Endothelial cell of umbilical vein (primary cell): ENCODE data around the gene C11orf68. TPM values are rescaled to one million over a fixed set of nuclear protein-coding genes. Genes with fewer than 3 reads are reported as not detected.

Experiments used
- BruUV-seq: library from RNA; stranded (reverse); fragments of 400-500 nt; replicated peaks from 2 replicates; lab custom pipeline; 2021; lab: Mats Ljungman, UMichigan
- CTCF ChIA-PET: fragments of 300-600, 350-600 bp; sonication (Branson Sonifier 250); formaldehyde crosslinking; loops from one replicate; lab custom pipeline; 2021; ENCODE audit warnings: antibody characterized with exemption, inconsistent platforms; lab: Charles Lee
- POLR2A ChIA-PET: fragments of 300-600, 350-600 bp; sonication (Branson Sonifier 250); formaldehyde crosslinking; loops from one replicate; lab custom pipeline; 2021; ENCODE audit warnings: antibody characterized with exemption, inconsistent platforms; lab: Charles Lee
- DNase-seq: peaks from one replicate; pipeline ENCODE4 v3.0.0-alpha.2; 2011; ENCODE audit warnings: low read depth, low spot score
- FAIRE-seq: peaks from 2 replicates; lab custom pipeline; 2011; peaks lifted over from hg19 to GRCh38; lab: Jason Lieb, UNC
- H2AFZ ChIP-seq: 2 replicates; pipeline ENCODE4 v1.6.0; 2012; ENCODE audit warnings: low read depth, low read length, control low read depth, inconsistent platforms
- H3K27ac ChIP-seq: 2 replicates; pipeline ENCODE4 v1.5.1; 2011; ENCODE audit warnings: low read depth, mild to moderate bottlenecking, control low read depth, low read length, moderate library complexity; ENCODE audit not compliant: insufficient read depth
- H3K27me3 ChIP-seq, 2 experiments: 2 replicates each; pipeline versions ENCODE4 v1.6.0 to v1.6.1; 2011; ENCODE audit warnings: low read length in 2 of 2, mixed read lengths in 1 of 2; ENCODE audit not compliant: control insufficient read depth in 2 of 2, insufficient read depth in 2 of 2
- H3K36me3 ChIP-seq, 2 experiments: 2 replicates in 1 of 2; 3 replicates in 1 of 2; pipeline ENCODE4 v1.5.1; 2011; ENCODE audit warnings: low read length in 2 of 2, mild to moderate bottlenecking in 1 of 2, moderate library complexity in 1 of 2; ENCODE audit not compliant: control insufficient read depth in 2 of 2, insufficient read depth in 2 of 2; ENCODE audit errors: extremely low read depth in 1 of 2
- H3K4me1 ChIP-seq: 3 replicates; pipeline ENCODE4 v1.5.1; 2011; ENCODE audit warnings: mild to moderate bottlenecking, low read length; ENCODE audit not compliant: control insufficient read depth, insufficient read depth; ENCODE audit errors: extremely low read depth
- H3K4me2 ChIP-seq: 2 replicates; pipeline ENCODE4 v1.6.1; 2011; ENCODE audit warnings: low read length, control low read depth, mixed read lengths; ENCODE audit not compliant: insufficient read depth
- H3K4me3 ChIP-seq, 3 experiments: fragments of 200-600 bp in 1 of 3; sonication (generic), shearing (Covaris generic) in 1 of 3; replicated peaks in 1 of 3; 2 replicates each; pipeline ENCODE4 v1.5.1; 2011 to 2016; ENCODE audit warnings: control low read depth in 3 of 3, low read length in 3 of 3, mild to moderate bottlenecking in 2 of 3, inconsistent platforms in 1 of 3, low read depth in 1 of 3, moderate library complexity in 1 of 3; ENCODE audit not compliant: insufficient read depth in 1 of 3
- H3K79me2 ChIP-seq: 2 replicates; pipeline ENCODE4 v1.6.0; 2012; ENCODE audit warnings: low read length, inconsistent platforms; ENCODE audit not compliant: control insufficient read depth, insufficient read depth
- H3K9ac ChIP-seq: replicated peaks from 2 replicates; pipeline ENCODE3; 2011; ENCODE audit warnings: low read length, control low read depth; ENCODE audit not compliant: insufficient read depth; ENCODE audit errors: extremely low read depth
- H3K9me1 ChIP-seq: replicated peaks from 3 replicates; pipeline ENCODE4 v1.6.0; 2011; ENCODE audit warnings: mild to moderate bottlenecking, low read length; ENCODE audit not compliant: control insufficient read depth, insufficient read depth; ENCODE audit errors: extremely low read depth
- H3K9me3 ChIP-seq: replicated peaks from 2 replicates; pipeline ENCODE4 v1.5.1; 2012; ENCODE audit warnings: low read length, inconsistent platforms; ENCODE audit not compliant: control insufficient read depth, insufficient read depth
- H4K20me1 ChIP-seq: replicated peaks from 2 replicates; pipeline ENCODE3; 2011; ENCODE audit warnings: mild to moderate bottlenecking, low read length; ENCODE audit not compliant: control insufficient read depth, insufficient read depth; ENCODE audit errors: extremely low read depth
- EZH2 ChIP-seq: IDR thresholded peaks from 2 replicates; pipeline ENCODE4 v1.6.1; 2012; ENCODE audit warnings: borderline replicate concordance, low read depth, mild to moderate bottlenecking, moderate library complexity, low read length, inconsistent platforms; ENCODE audit not compliant: severe bottlenecking
- FOS ChIP-seq: IDR thresholded peaks from 2 replicates; pipeline ENCODE4 v1.6.1; 2011; ENCODE audit warnings: mild to moderate bottlenecking, low read length, moderate library complexity, borderline replicate concordance; ENCODE audit not compliant: insufficient read depth
- GATA2 ChIP-seq: IDR thresholded peaks from 2 replicates; pipeline ENCODE4 v1.7.0; 2011; ENCODE audit warnings: low read depth, mild to moderate bottlenecking, moderate library complexity, mixed read lengths, low read length; ENCODE audit not compliant: insufficient read length, insufficient read depth
- JUN ChIP-seq: IDR thresholded peaks from 2 replicates; pipeline ENCODE4 v1.6.1; 2011; ENCODE audit warnings: borderline replicate concordance, low read depth; ENCODE audit not compliant: insufficient read length, insufficient read depth
- MYC ChIP-seq: IDR thresholded peaks from one replicate; pipeline ENCODE4 v1.6.1; 2011; ENCODE audit warnings: mild to moderate bottlenecking, low read depth, low read length
- POLR2A ChIP-seq: IDR thresholded peaks from 2 replicates; pipeline ENCODE4 v1.6.1; 2012; ENCODE audit warnings: low read depth, mild to moderate bottlenecking, control low read depth, low read length
- POLR2AphosphoS5 ChIP-seq: IDR thresholded peaks from 2 replicates; pipeline ENCODE4 v1.6.1; 2012; ENCODE audit warnings: low read depth, mild to moderate bottlenecking, control low read depth, low read length, moderate library complexity; ENCODE audit not compliant: insufficient read depth
- dilution Hi-C: fragments of 300-500 bp; cut with MboI; formaldehyde crosslinking; loops from one replicate; pipeline ENCODE4 v1.15.0; 2019; ENCODE audit warnings: low sequenced_read_pairs; ENCODE audit not compliant: extremely low pct_ligation_motif_present
- intact Hi-C: fragments of 100-400 bp; cut with micrococcal nuclease; formaldehyde crosslinking; loops from one replicate; pipeline ENCODE4 v1.10.0; 2022
- polyA plus RNA-seq, 4 experiments: library from polyadenylated mRNA; depleted of rRNA in 3 of 4; stranded (reverse) in 3 of 4; unstranded in 1 of 4; fragments of >200 nt; gene quantifications; 2 replicates each; pipeline versions ENCODE4 v1.2.1 to v1.2.3, GENCODE V29; 2011 to 2012; ENCODE audit warnings: missing spikeins in 1 of 4
- total RNA-seq: library from RNA; stranded (reverse); gene quantifications from 2 replicates; pipeline ENCODE4 v1.2.3, GENCODE V29; 2021
- TF ChIP-seq, protein P1 (sequence below): IDR thresholded peaks from 2 replicates; pipeline ENCODE4 v1.6.1; 2011; ENCODE audit not compliant: insufficient read depth, insufficient read length
- TF ChIP-seq, protein P2 (sequence below), 2 donors: IDR thresholded peaks; 1 replicate in 1 of 2; 2 replicates in 1 of 2; pipeline ENCODE4 v1.5.1; 2011; ENCODE audit warnings: low read length in 2 of 2, mild to moderate bottlenecking in 2 of 2, moderate library complexity in 2 of 2, control low read depth in 1 of 2, inconsistent platforms in 1 of 2, low read depth in 1 of 2; ENCODE audit not compliant: insufficient read depth in 1 of 2; ENCODE audit errors: extremely low read depth in 1 of 2

C11orf68 gene
- total and polyA plus RNA-seq, 2 donors (not counting 3 experiments of a cell fraction or from before 2014, with no cell fraction given), result 35.6 to 66.5 TPM

DNA sequence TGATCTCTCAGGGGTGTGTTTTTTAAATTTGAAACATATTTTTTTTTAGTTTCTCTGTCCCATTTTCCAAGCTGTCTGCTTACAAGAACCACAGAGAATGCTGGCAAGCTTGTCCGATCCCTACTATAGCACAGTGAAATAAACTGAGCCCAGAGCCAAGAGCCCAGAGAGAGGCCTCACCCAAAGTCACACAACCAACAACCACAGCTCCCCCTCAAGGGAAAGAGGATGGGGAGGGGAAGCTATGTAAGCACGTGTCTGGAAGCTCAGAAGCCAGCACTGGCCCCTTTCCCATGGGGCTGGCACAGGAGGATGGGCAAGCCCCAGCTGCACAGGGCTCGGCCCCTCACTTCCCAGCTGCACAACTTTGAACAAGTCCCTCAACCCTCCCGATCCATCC is 39.4 kb upstream of the C11orf68 start:
- peaks cover 17% of the 10 kb centered on the region for H3K79me2 ChIP-seq
- BruUV-seq, result no TSS peak
- H3K4me2 ChIP-seq, result no peak overlapping the region
- H3K27ac ChIP-seq, result no peak overlapping the region
- DNase-seq (no peak), FAIRE-seq (no peak)
- dilution Hi-C loops (no loop called here), intact Hi-C loops (no loop called here)
- no peaks in the 10 kb centered on the region for H3K36me3 ChIP-seq
- no peaks in the 10 kb centered on the region for H4K20me1 ChIP-seq
- H3K9ac ChIP-seq, result no peak overlapping the region
- ChIA-PET CTCF (interaction anchor here (1.5 kb wide), 1 partner anchor 11 kb away, joined by 4 read pairs; no protein-coding TSS in a partner anchor), POLR2A (no interaction called here)
- no peaks in the 10 kb centered on the region for H3K27me3 ChIP-seq
- H3K4me3 ChIP-seq, result no peak overlapping the region
- H3K4me1 ChIP-seq, result peaks cover 11% of the 10 kb centered on the region
- H2AFZ ChIP-seq, result no peak overlapping the region
- no peaks in the 10 kb centered on the region for H3K9me1 ChIP-seq
- no peak for TF ChIP-seq JUN
- TF ChIP-seq EZH2, result no peak
- TF ChIP-seq FOS, result no peak
- TF ChIP-seq POLR2A, result no peak
- TF ChIP-seq, protein P1, sequence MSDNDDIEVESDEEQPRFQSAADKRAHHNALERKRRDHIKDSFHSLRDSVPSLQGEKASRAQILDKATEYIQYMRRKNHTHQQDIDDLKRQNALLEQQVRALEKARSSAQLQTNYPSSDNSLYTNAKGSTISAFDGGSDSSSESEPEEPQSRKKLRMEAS, result no peak
- TF ChIP-seq, protein P2, sequence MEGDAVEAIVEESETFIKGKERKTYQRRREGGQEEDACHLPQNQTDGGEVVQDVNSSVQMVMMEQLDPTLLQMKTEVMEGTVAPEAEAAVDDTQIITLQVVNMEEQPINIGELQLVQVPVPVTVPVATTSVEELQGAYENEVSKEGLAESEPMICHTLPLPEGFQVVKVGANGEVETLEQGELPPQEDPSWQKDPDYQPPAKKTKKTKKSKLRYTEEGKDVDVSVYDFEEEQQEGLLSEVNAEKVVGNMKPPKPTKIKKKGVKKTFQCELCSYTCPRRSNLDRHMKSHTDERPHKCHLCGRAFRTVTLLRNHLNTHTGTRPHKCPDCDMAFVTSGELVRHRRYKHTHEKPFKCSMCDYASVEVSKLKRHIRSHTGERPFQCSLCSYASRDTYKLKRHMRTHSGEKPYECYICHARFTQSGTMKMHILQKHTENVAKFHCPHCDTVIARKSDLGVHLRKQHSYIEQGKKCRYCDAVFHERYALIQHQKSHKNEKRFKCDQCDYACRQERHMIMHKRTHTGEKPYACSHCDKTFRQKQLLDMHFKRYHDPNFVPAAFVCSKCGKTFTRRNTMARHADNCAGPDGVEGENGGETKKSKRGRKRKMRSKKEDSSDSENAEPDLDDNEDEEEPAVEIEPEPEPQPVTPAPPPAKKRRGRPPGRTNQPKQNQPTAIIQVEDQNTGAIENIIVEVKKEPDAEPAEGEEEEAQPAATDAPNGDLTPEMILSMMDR (IDR thresholded peaks at IDR 0.05; ENCODE audit: extremely low read depth in 1 of 2, insufficient read depth in 1 of 2, low read depth in 1 of 2, low read length in 2 of 2), result no peak
- no peak for TF ChIP-seq GATA2
- no peak for TF ChIP-seq POLR2AphosphoS5
- TF ChIP-seq MYC, result no peak
- no peaks in the 10 kb centered on the region for H3K9me3 ChIP-seq
